ENCODE results near the gene ZNF224. TPM values are rescaled to one million over a fixed set of nuclear protein-coding genes. Genes with fewer than 3 reads are reported as not detected.
A peak's percentile ranks its signal among the peaks of the same experiment; 100 is the strongest.

Gene ZNF224
- total and polyA plus RNA-seq, 2 of the 13 experiments (the other 11 are each of a cell fraction or from before 2014, with no cell fraction given) = 13.0 to 16.1 TPM

DNA sequence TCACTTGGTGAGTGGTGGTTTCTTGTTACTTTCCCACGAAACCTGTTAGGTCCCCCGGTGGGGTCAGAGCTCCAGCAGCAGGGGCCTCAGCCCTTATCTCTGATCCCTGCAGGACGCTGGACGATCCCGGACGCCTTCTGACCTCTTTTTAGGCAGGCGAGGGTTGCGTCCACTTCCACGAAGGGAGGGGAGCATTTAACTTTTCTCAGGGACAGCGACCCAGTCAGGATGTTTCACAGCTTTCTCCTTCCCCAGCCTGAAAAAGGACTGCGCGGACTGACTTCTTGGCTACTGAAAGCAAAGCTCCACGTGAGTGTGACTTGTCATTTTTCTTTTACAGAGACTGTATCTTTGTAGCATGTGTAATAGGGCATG, 47.9 kb downstream of the ZNF224 start:
- no peak overlapping the region for H3K27ac ChIP-seq (ENCODE audit: extremely low read length, insufficient read depth, low read length)
- peak overlapping the region; percentile 79 to 89 (median 82) for H3K4me3 ChIP-seq (replicated peaks in 1 of 3; ENCODE audit: insufficient read depth in 1 of 3, low read depth in 2 of 3, low read length in 3 of 3)
- 5% methylated on average over 13 of the region's 13 CpGs for WGBS (ENCODE audit: low lambda C conversion rate)
- ChIA-PET CTCF (ENCODE audit: low intra/inter-chr PET ratio, low total read pairs) (no interaction called here), POLR2A (interaction anchor here (1.0 to 1.2 kb wide), 2 partner anchors 23 to 117 kb away, joined by 3 to 9 read pairs; partner anchors contain the start of gene ZNF226)
- H3K79me2 ChIP-seq (ENCODE audit: insufficient read depth, low read length) = peaks cover 8% of the 10 kb centered on the region
- intact Hi-C loops (cut with micrococcal nuclease; ENCODE audit: unreplicated experiment) = loop anchor here (5.0 kb wide), 1 partner anchor 140 kb away; the partner anchor contains the start of gene ZNF230
- FAIRE-seq (no peak), ATAC-seq (peak; percentile 52), DNase-seq (ENCODE audit: low spot score) (no peak)
- H3K4me2 ChIP-seq (ENCODE audit: low read depth, low read length) = peak overlapping the region; percentile 83
- H3K36me3 ChIP-seq (replicated peaks in 1 of 2; ENCODE audit: control insufficient read depth in 1 of 2, insufficient read depth in 2 of 2, low read length in 2 of 2) = peaks cover 0 to 12% of the 10 kb centered on the region in 2 experiments; a peak in 1 of 5 replicates
- H2AFZ ChIP-seq (ENCODE audit: low read length) = peak overlapping the region; percentile 7
- H4K20me1 ChIP-seq (ENCODE audit: insufficient read depth, low read length) = no peaks in the 10 kb centered on the region
- in situ Hi-C loops (cut with HindIII; ENCODE audit: extremely low pct_ligation_motif_present, low pct_unique_long_range_greater_than_20kb) = no loop called here
- H3K4me1 ChIP-seq (ENCODE audit: insufficient read depth, low read length) = peaks cover 4% of the 10 kb centered on the region; the same call in 1 of the 2 replicates
- peak overlapping the region; percentile 80 for H3K9ac ChIP-seq (ENCODE audit: insufficient read depth, low read depth, low read length)
- TF ChIP-seq ATF3 (CRISPR knock-in tag; IDR thresholded peaks at IDR 0.05) (no peak), ZNF224 (CRISPR knock-in tag; IDR thresholded peaks at IDR 0.05) (0 out of 2 replicates have a peak, but pooled peaks have one; percentile 13), ZNF264 (CRISPR knock-in tag; IDR thresholded peaks at IDR 0.05) (no peak), ZNF24 (IDR thresholded peaks at IDR 0.05) (no peak), TRIM24 (CRISPR knock-in tag; IDR thresholded peaks at IDR 0.05) (no peak), SIX4 (CRISPR knock-in tag; IDR thresholded peaks at IDR 0.05) (no peak), LCORL (IDR thresholded peaks at IDR 0.05) (no peak), LCORL (CRISPR knock-in tag; IDR thresholded peaks at IDR 0.05) (0 out of 2 replicates have a peak, but pooled peaks have one; percentile 15), ZNF800 (CRISPR knock-in tag; IDR thresholded peaks at IDR 0.05) (no peak), RXRB (CRISPR knock-in tag; IDR thresholded peaks at IDR 0.05; ENCODE audit: borderline replicate concordance) (no peak), NFRKB (IDR thresholded peaks at IDR 0.05) (no peak), ZNF335 (CRISPR knock-in tag; IDR thresholded peaks at IDR 0.05) (no peak), MEIS1 (CRISPR knock-in tag; IDR thresholded peaks at IDR 0.05; ENCODE audit: borderline replicate concordance) (no peak), CHD4 (IDR thresholded peaks at IDR 0.05; ENCODE audit: borderline replicate concordance, low read length) (0 out of 2 replicates have a peak, but pooled peaks have one; percentile 0), ZMYM3 (CRISPR knock-in tag; IDR thresholded peaks at IDR 0.05) (0 out of 2 replicates have a peak, but pooled peaks have one; percentile 4)
- TF ChIP-seq, protein P1, sequence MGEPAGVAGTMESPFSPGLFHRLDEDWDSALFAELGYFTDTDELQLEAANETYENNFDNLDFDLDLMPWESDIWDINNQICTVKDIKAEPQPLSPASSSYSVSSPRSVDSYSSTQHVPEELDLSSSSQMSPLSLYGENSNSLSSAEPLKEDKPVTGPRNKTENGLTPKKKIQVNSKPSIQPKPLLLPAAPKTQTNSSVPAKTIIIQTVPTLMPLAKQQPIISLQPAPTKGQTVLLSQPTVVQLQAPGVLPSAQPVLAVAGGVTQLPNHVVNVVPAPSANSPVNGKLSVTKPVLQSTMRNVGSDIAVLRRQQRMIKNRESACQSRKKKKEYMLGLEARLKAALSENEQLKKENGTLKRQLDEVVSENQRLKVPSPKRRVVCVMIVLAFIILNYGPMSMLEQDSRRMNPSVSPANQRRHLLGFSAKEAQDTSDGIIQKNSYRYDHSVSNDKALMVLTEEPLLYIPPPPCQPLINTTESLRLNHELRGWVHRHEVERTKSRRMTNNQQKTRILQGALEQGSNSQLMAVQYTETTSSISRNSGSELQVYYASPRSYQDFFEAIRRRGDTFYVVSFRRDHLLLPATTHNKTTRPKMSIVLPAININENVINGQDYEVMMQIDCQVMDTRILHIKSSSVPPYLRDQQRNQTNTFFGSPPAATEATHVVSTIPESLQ (CRISPR knock-in tag; conservative IDR thresholded peaks at IDR 0.05) = no peak
- no TSS peak for BruUV-seq (replicated peaks)
- H3K9me3 ChIP-seq (ENCODE audit: low read length) = no peaks in the 10 kb centered on the region
- no peaks in the 10 kb centered on the region for H3K27me3 ChIP-seq (ENCODE audit: control insufficient read depth in 1 of 2, insufficient read depth in 2 of 2, low read length in 2 of 2)

All from HepG2 (cell line).